Bronchial epithelial cell (primary cell): ENCODE data around the gene HSDL2. TPM values are rescaled to one million over a fixed set of nuclear protein-coding genes. Genes with fewer than 3 reads are reported as not detected.

Experiments
- DNase-seq: peaks from one replicate; pipeline ENCODE4 v3.0.0-alpha.2; 2010; ENCODE audit warnings: low read depth
- FAIRE-seq: peaks from 2 replicates; lab custom pipeline; 2011; peaks lifted over from hg19 to GRCh38; lab: Jason Lieb, UNC
- H3K27me3 ChIP-seq: 2 replicates; pipeline ENCODE4 v1.5.1; 2011; ENCODE audit warnings: low read length; ENCODE audit not compliant: control insufficient read depth, insufficient read depth
- H3K36me3 ChIP-seq: 2 replicates; pipeline ENCODE4 v1.5.1; 2011; ENCODE audit warnings: low read length; ENCODE audit not compliant: control insufficient read depth, insufficient read depth
- H3K4me3 ChIP-seq: 2 replicates; pipeline ENCODE4 v1.5.1; 2011; ENCODE audit warnings: mild to moderate bottlenecking, low read depth, low read length, control low read depth
- CTCF ChIP-seq: IDR thresholded peaks from 2 replicates; pipeline ENCODE4 v1.5.1; 2011; ENCODE audit warnings: mild to moderate bottlenecking, moderate library complexity, low read length, control low read depth, inconsistent platforms; ENCODE audit not compliant: insufficient read depth, severe bottlenecking
- total RNA-seq: library from RNA; depleted of rRNA; stranded (reverse); fragments of >200 nt; gene quantifications from 2 replicates; pipeline ENCODE4 v1.2.1, GENCODE V29; 2014

HSDL2 gene
- total RNA-seq, 1 donor from 2014 or later: 21.9 TPM

DNA sequence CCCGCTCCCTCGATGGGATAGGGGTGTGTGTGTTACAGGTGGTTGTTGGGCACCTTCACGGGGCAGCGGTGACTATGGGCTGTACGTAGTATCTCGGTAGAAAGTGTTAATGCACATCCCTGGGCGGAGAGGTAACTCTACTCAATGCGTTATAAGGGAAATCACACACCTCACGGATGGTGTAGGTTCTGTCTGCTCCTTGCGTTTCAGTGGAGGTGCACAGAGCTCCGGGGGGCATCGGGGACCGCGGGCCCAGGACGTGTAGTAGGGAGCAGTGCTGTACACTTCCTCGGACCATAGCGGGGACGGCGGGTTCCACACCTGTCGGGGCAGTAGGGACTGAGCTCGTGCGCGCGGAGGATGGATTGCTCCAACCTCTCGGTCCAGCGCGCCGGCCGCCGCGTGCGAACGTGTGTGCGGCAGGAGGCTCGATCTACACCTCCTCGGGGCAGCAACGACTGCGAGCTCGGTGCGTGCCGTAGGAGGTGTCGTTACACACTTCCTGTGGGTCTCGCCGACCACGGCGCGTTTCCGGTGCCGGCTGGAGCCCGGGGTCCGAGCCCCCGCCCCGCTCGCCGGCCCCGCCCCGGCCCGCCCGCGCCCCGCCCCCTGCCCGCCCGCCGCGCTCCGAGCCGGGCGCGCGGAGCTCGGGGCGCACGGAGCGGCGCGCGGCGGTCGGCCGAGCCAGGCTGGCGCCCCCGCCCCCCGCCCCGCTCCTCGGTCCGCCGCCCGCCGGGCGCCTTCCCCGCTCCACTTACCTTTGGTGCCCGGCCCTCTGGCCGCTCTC is 106.5 kb downstream of the HSDL2 start, which contains the start of gene KIAA1958:
Gene KIAA1958, plus strand, starts transcription at position 607 of the 787 bp plus-strand sequence. CDS start 87,254 bp downstream, outside the sequence.
- FAIRE-seq: no peak
- TF ChIP-seq CTCF: no peak
- Histone ChIP-seq H3K4me3 (peak within 1 kb of the TSS; percentile 80), H3K27me3 (no peaks in the 10 kb centered on the region), H3K36me3 (no peaks in the 10 kb centered on the region)
- peak; percentile 55 for DNase-seq

DNA sequence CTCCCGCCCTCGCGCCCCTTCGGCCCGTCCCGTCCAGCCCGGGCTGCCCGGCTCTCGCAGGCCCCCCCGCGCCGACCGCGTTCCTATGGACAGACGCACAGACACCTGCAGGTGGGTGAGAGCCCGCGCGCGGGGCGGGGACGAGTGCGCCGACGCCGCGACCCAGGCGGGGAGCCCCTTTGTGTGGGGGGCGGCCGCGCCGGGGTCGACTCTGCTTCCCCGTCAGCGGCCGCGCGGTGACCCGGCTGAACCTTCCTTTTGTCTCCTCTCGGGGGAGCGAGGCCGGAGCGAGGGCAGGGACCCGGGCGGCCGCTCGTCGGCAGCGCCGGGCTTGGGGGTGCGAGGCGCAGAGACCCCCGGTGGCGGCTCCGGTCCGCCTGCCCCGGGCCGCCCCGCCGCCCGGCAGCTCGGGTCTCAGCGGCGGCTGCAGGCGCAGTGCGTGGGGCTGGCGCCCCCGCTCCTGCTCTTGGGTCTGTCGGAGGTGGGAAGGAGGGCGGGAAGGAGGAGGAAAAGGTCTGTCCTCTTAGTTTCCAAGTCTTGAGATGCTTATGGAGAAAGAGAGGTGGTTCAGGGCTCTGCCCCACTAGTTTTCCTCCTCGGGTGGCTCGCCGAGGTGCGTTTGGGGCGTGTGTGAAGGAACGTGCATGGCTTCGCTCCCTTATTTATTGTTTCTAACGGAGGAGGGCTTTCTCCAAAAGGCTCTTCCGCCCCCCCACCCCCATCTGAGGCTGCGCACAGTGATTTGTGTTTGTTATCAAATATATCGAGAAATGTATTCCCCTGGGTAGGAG is 107.3 kb downstream of the HSDL2 start:
- DNase-seq: peak; percentile 37
- Histone ChIP-seq H3K4me3 (peak overlapping the region; percentile 80), H3K27me3 (no peaks in the 10 kb centered on the region), H3K36me3 (no peaks in the 10 kb centered on the region)
- no peak for FAIRE-seq
- TF ChIP-seq CTCF: no peak

- Histone ChIP-seq H3K4me3 (peak overlapping the region; percentile 80), H3K36me3 (no peaks in the 10 kb centered on the region), H3K27me3 (no peaks in the 10 kb centered on the region)
- no peak for FAIRE-seq
- peak; percentile 9 for DNase-seq
- TF ChIP-seq CTCF: no peak
Observed at GRCh38 chr9:112487799-112488340, 108.0 kb downstream of the HSDL2 start.

DNA sequence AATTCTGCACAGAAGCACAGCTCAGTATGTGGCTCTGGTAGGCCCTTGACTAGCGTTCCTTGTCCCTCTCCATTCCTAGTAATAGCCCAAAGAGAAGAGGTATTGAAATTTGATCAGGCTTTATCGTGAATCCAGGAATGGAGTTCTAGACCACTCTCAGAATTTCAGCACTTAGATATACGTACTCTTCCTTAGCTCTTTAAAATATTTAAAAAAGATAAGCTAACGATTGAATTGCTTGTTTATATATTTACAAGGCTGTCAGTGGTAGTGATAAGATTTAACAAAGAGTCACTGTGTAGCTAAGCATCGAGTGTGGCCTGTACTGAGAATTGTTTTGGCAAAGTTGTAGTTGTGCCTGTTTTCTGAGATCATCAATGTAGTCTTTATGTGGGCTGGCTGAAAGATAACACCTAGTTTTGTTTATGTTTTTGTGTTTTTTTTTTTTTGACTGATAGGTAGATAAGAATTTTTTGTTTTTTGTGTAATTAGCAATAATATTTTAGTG is 109.2 kb downstream of the HSDL2 start:
- Histone ChIP-seq H3K36me3 (no peaks in the 10 kb centered on the region), H3K27me3 (no peaks in the 10 kb centered on the region), H3K4me3 (no peak overlapping the region)
- DNase-seq (no peak), FAIRE-seq (no peak)
- TF ChIP-seq CTCF: no peak

DNA sequence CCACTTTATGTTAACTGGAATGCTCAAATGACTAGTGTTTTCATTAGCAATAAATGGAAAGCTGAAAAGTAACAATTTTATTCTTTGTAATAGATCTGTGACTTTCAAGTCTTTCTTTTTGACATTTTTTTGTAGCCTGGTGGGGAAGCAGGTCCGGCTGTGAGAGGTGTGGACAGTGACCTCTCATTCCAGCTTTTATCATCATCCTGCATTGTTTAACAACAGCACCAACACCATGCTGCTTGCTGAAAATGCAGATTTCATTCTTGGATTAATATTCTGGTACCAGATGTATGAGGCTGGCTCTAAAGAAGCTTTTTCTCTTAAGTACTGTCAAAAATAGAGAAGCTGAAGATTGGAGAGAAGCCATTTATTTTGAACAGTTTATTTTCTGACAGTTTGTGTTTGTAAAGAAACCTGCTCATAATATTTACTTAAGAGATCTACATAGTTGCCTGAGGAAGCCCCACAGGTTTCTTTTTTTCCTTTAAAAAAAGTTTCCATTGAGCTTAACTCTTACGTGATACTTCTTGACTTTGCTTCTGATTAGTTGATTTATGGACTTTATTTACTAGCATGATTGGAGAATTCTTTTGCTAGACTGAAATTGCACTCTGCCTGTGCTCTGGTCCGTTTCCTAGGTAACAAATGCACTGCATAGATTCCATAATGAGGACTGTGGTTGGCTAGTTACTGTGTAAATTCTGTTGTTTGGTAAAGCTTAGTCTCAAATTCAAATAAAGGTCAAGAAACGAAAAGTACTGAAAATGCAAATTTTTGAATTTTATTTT is 110.2 kb downstream of the HSDL2 start:
- DNase-seq: no peak
- no peaks in the 10 kb centered on the region for H3K36me3 ChIP-seq
- TF ChIP-seq CTCF: no peak
- H3K4me3 ChIP-seq: no peak overlapping the region
- no peaks in the 10 kb centered on the region for H3K27me3 ChIP-seq
- FAIRE-seq: no peak
